ENCODE measurements around the gene AGRN. TPM values are rescaled to one million over a fixed set of nuclear protein-coding genes. Genes with fewer than 3 reads are reported as not detected.
"Not testable (repeated sequence)": the region's sequence is repeated elsewhere in the genome, so short reads cannot be mapped to it uniquely, and the experiment has no call there.

The AGRN gene
- total and polyA plus RNA-seq, 4 donors: 1.8 to 22.4 (median 16.9) TPM

DNA sequence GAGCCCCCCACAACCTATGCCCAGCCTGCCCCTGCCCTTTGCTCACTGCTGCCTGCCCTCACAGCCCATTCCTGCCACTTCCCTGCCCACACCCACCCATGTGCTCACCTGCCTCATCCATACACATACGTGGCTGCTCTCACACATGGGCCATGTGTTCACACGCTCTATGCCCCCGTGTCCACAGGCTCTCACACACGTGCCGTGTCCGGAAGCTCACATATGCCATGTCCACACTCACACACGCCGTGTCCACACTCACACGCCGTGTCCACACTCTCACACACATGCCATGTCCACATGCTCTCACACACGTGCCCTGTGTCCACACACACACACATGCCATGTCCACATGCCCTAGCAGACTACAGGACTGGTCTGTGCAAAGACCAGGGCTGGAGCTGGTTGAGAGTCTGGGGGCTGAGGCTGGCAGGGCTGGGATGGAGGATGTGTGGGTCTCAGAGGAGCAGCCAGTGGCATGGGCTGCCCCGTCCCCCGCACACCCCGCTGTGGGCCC lies 54.8 kb downstream of the AGRN start:
- no peak overlapping the region for H3K27ac ChIP-seq (ENCODE audit: low read depth in 1 of 2, low read length in 2 of 2)
- no peaks in the 10 kb centered on the region for H3K27me3 ChIP-seq (ENCODE audit: control insufficient read depth in 4 of 4, insufficient read depth in 4 of 4, low read length in 3 of 4)
- no peaks in the 10 kb centered on the region for H3K36me3 ChIP-seq (ENCODE audit: control insufficient read depth in 4 of 4, insufficient read depth in 3 of 4, low read depth in 1 of 4, low read length in 3 of 4)
- no peak overlapping the region for H3K4me3 ChIP-seq (ENCODE audit: low read depth in 1 of 3, low read length in 3 of 3)
- TF ChIP-seq TAF1 (conservative IDR thresholded peaks at IDR 0.05) (no peak), YY1 (IDR thresholded peaks at IDR 0.05) (no peak), RAD21 (IDR thresholded peaks at IDR 0.05) (no peak), HNF4A (conservative IDR thresholded peaks at IDR 0.05) (no peak), NR2F2 (IDR thresholded peaks at IDR 0.05) (no peak)
- TF ChIP-seq, protein P1, sequence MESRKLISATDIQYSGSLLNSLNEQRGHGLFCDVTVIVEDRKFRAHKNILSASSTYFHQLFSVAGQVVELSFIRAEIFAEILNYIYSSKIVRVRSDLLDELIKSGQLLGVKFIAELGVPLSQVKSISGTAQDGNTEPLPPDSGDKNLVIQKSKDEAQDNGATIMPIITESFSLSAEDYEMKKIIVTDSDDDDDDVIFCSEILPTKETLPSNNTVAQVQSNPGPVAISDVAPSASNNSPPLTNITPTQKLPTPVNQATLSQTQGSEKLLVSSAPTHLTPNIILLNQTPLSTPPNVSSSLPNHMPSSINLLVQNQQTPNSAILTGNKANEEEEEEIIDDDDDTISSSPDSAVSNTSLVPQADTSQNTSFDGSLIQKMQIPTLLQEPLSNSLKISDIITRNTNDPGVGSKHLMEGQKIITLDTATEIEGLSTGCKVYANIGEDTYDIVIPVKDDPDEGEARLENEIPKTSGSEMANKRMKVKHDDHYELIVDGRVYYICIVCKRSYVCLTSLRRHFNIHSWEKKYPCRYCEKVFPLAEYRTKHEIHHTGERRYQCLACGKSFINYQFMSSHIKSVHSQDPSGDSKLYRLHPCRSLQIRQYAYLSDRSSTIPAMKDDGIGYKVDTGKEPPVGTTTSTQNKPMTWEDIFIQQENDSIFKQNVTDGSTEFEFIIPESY (IDR thresholded peaks at IDR 0.05): no peak
- TF ChIP-seq, protein P2, sequence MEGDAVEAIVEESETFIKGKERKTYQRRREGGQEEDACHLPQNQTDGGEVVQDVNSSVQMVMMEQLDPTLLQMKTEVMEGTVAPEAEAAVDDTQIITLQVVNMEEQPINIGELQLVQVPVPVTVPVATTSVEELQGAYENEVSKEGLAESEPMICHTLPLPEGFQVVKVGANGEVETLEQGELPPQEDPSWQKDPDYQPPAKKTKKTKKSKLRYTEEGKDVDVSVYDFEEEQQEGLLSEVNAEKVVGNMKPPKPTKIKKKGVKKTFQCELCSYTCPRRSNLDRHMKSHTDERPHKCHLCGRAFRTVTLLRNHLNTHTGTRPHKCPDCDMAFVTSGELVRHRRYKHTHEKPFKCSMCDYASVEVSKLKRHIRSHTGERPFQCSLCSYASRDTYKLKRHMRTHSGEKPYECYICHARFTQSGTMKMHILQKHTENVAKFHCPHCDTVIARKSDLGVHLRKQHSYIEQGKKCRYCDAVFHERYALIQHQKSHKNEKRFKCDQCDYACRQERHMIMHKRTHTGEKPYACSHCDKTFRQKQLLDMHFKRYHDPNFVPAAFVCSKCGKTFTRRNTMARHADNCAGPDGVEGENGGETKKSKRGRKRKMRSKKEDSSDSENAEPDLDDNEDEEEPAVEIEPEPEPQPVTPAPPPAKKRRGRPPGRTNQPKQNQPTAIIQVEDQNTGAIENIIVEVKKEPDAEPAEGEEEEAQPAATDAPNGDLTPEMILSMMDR (IDR thresholded peaks at IDR 0.05; ENCODE audit: low read depth, low read length, missing input control): no peak
- TF ChIP-seq, protein P3, sequence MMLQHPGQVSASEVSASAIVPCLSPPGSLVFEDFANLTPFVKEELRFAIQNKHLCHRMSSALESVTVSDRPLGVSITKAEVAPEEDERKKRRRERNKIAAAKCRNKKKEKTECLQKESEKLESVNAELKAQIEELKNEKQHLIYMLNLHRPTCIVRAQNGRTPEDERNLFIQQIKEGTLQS (IDR thresholded peaks at IDR 0.05): no peak
- DNase-seq (ENCODE audit: low spot score): no peak
- 86% methylated on average over 14 of the region's 14 CpGs for whole genome bisulfite sequencing
- no peak overlapping the region for H3K9ac ChIP-seq (ENCODE audit: low read depth in 1 of 2, low read length in 2 of 2)
- H3K4me1 ChIP-seq (ENCODE audit: control insufficient read depth in 4 of 4, insufficient read depth in 4 of 4, low read length in 3 of 4): peaks cover 2 to 5% (median 4%) of the 10 kb centered on the region in 4 donors
- no peaks in the 10 kb centered on the region for H3K9me3 ChIP-seq (ENCODE audit: control insufficient read depth in 4 of 4, low read length in 3 of 4)

DNA sequence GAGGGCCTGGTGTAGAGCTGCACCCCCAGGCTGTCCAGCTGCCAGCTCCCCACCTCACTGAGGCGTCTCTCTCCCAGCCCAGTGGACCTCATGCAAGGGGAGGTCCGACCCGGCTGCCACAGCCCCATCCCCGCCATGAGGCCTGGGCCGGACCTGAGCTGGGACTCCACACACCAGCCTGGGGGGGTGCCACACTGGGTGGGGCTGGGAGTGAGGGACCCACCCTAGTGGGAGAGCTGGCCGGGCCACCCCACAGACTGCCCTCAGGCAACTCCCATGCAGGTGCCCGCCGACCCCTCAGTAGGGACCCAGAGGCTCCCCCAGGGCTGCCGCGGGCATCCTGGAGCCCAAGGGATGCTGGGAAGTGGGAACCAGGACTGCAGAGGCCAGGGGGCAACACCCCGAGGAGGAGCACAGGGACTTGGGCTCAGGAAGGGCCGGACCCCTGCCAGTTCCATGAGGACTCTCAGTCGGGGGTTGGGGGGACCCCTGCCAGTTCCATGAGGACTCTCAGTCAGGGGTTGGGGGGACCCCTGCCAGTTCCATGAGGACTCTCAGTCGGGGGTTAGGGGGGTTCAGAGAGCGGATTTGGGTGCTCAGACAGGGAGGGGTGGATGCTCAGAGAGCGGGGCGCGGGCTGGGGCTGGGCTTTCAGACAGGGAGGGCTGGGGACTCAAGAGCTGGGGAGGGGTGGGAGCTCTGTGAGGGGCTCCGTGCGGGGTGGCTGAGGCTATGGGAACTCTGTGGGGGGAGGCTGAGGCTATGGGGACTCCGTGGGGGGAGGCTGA lies 55.4 kb downstream of the AGRN start:
- Histone ChIP-seq H3K36me3 (ENCODE audit: control insufficient read depth in 4 of 4, insufficient read depth in 3 of 4, low read depth in 1 of 4, low read length in 3 of 4) (no peaks in the 10 kb centered on the region), H3K9ac (ENCODE audit: low read depth in 1 of 2, low read length in 2 of 2) (no peak overlapping the region), H3K27ac (ENCODE audit: low read depth in 1 of 2, low read length in 2 of 2) (no peak overlapping the region), H3K9me3 (ENCODE audit: control insufficient read depth in 4 of 4, low read length in 3 of 4) (no peaks in the 10 kb centered on the region), H3K27me3 (ENCODE audit: control insufficient read depth in 4 of 4, insufficient read depth in 4 of 4, low read length in 3 of 4) (no peaks in the 10 kb centered on the region), H3K4me3 (ENCODE audit: low read depth in 1 of 3, low read length in 3 of 3) (no peak overlapping the region), H3K4me1 (ENCODE audit: control insufficient read depth in 4 of 4, insufficient read depth in 4 of 4, low read length in 3 of 4) (peaks cover 8 to 11% (median 9%) of the 10 kb centered on the region in 4 donors)
- TF ChIP-seq, protein P1 (IDR thresholded peaks at IDR 0.05): no peak
- TF ChIP-seq EGR1 (IDR thresholded peaks at IDR 0.05; ENCODE audit: low read depth in 2 of 2) (no peak), JUND (IDR thresholded peaks at IDR 0.05) (no peak), HNF4G (IDR thresholded peaks at IDR 0.05) (no peak), GABPA (IDR thresholded peaks at IDR 0.05 in 1 of 2, conservative IDR thresholded peaks at IDR 0.05 in 1 of 2) (no peak), SP1 (IDR thresholded peaks at IDR 0.05) (no peak), HNF4A (conservative IDR thresholded peaks at IDR 0.05) (no peak), RAD21 (IDR thresholded peaks at IDR 0.05) (no peak), TAF1 (conservative IDR thresholded peaks at IDR 0.05) (no peak), FOXA2 (IDR thresholded peaks at IDR 0.05) (no peak), YY1 (IDR thresholded peaks at IDR 0.05) (no peak), FOXA1 (IDR thresholded peaks at IDR 0.05) (no peak), NR2F2 (IDR thresholded peaks at IDR 0.05) (no peak), RXRA (IDR thresholded peaks at IDR 0.05) (no peak)
- TF ChIP-seq, protein P2 (IDR thresholded peaks at IDR 0.05; ENCODE audit: low read depth, low read length, missing input control): no peak
- TF ChIP-seq, protein P4, sequence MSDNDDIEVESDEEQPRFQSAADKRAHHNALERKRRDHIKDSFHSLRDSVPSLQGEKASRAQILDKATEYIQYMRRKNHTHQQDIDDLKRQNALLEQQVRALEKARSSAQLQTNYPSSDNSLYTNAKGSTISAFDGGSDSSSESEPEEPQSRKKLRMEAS (IDR thresholded peaks at IDR 0.05): no peak
- TF ChIP-seq, protein P3 (IDR thresholded peaks at IDR 0.05): no peak
- no peak for DNase-seq (ENCODE audit: low spot score)
- WGBS: 68% methylated on average over 21 of the region's 21 CpGs

DNA sequence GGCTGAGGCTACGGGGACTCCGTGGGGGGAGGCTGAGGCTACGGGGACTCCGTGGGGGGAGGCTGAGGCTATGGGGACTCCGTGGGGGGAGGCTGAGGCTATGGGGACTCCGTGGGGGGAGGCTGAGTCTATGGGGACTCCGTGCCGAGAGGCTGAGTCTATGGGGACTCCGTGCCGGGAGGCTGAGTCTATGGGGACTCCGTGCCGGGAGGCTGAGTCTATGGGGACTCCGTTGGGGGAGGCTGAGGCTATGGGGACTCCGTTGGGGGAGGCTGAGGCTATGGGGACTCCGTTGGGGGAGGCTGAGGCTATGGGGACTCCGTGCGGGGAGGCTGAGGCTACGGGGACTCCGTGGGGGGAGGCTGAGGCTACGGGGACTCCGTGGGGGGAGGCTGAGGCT lies 57.5 kb downstream of the AGRN start:
- not testable (repeated sequence) for H3K4me3 ChIP-seq (ENCODE audit: low read depth in 1 of 3, low read length in 3 of 3); H3K27me3 ChIP-seq (ENCODE audit: control insufficient read depth in 4 of 4, insufficient read depth in 4 of 4, low read length in 3 of 4); H3K9me3 ChIP-seq (ENCODE audit: control insufficient read depth in 4 of 4, low read length in 3 of 4); H3K27ac ChIP-seq (ENCODE audit: low read depth in 1 of 2, low read length in 2 of 2); H3K9ac ChIP-seq (ENCODE audit: low read depth in 1 of 2, low read length in 2 of 2); H3K36me3 ChIP-seq (ENCODE audit: control insufficient read depth in 4 of 4, insufficient read depth in 3 of 4, low read depth in 1 of 4, low read length in 3 of 4); DNase-seq (ENCODE audit: low spot score)
- peaks cover 8 to 12% (median 9%) of the 10 kb centered on the region in 4 donors for H3K4me1 ChIP-seq (ENCODE audit: control insufficient read depth in 4 of 4, insufficient read depth in 4 of 4, low read length in 3 of 4)
- 70% methylated on average over 21 of the region's 21 CpGs for WGBS
